C4-2B (cell line): Measurements from ENCODE around the gene EIF1.
"Not testable (repeated sequence)": the region's sequence is repeated elsewhere in the genome, so short reads cannot be mapped to it uniquely, and the experiment has no call there.

ENCODE experiments used
- H3K27ac ChIP-seq: fragments of 450-650 bp; 2 replicates; pipeline ENCODE4 v1.5.1; 2017
- ZFX ChIP-seq: fragments of 450-650 bp; IDR thresholded peaks from 2 replicates; pipeline ENCODE4 v1.6.1; 2017
- TF ChIP-seq, protein P1 (sequence below): fragments of 450-650 bp; conservative IDR thresholded peaks from 2 replicates; pipeline ENCODE4 v1.5.1; 2017; ENCODE audit warnings: mild to moderate bottlenecking

Gene EIF1

DNA sequence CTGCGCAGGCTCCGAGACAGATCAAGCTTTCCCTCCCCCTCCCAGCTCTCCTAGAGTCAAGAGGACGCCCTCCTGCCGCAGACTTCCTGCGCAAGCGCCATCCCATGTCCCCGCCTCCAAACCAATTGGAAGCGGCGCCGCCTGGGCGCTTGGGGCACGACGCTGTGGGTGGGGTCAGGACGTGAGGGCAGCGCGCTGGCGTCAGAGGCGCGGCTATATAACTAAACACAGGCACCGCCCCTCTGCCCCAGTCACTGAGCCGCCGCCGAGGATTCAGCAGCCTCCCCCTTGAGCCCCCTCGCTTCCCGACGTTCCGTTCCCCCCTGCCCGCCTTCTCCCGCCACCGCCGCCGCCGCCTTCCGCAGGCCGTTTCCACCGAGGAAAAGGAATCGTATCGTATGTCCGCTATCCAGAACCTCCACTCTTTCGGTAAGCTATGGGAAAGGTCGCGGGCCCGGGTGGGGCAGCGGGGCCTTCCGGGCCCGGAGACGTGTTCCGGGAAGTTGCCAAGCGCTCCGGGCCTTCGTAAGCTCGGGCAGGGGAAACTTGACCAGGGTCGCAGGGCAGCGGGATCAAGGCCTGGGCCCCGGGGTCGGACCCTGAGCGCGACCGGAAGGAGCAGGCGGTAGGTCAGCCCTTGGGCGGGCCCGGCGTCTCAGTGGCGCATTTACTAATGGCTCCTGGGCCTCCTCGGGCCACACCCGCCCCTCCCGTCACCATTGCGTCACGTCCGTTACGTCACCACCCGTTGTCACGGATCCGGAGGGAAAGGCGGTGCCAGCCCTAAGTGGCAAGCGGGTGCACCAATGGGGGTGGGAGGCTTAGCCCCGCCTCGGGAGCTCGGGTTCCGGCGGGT is at the start of gene EIF1:
Gene EIF1 (plus strand): TSS at position 245 of the 856 bp plus-strand sequence. CDS start 154 bp downstream, at position 399.
- peak within 1 kb of the TSS; percentile 94 for H3K27ac ChIP-seq
- peak; percentile 95 for TF ChIP-seq ZFX
- TF ChIP-seq, protein P1, sequence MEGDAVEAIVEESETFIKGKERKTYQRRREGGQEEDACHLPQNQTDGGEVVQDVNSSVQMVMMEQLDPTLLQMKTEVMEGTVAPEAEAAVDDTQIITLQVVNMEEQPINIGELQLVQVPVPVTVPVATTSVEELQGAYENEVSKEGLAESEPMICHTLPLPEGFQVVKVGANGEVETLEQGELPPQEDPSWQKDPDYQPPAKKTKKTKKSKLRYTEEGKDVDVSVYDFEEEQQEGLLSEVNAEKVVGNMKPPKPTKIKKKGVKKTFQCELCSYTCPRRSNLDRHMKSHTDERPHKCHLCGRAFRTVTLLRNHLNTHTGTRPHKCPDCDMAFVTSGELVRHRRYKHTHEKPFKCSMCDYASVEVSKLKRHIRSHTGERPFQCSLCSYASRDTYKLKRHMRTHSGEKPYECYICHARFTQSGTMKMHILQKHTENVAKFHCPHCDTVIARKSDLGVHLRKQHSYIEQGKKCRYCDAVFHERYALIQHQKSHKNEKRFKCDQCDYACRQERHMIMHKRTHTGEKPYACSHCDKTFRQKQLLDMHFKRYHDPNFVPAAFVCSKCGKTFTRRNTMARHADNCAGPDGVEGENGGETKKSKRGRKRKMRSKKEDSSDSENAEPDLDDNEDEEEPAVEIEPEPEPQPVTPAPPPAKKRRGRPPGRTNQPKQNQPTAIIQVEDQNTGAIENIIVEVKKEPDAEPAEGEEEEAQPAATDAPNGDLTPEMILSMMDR, result no peak

DNA sequence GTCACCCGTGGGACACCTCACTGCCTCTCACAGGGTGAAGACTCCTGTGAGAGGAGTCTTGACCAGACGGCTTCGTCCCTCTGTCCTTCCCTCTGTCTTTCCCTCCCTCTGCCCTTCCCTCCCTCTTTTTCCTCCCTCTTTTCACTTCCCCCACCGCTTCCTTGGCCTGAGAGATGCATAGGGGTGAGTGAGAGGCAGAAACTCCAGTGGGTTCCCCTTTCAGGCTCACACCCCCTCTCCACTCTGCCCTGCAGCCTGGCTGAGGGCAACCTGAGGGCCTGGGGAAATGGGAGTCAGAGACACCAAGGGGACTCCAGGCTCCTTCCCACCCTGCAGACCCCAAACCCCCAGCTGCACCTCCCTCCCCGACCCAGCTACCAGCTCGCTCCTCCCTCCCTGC is 49.7 kb upstream of the EIF1 start:
- no peak for TF ChIP-seq ZFX
- TF ChIP-seq, protein P1, result no peak
- H3K27ac ChIP-seq, result no peak overlapping the region

DNA sequence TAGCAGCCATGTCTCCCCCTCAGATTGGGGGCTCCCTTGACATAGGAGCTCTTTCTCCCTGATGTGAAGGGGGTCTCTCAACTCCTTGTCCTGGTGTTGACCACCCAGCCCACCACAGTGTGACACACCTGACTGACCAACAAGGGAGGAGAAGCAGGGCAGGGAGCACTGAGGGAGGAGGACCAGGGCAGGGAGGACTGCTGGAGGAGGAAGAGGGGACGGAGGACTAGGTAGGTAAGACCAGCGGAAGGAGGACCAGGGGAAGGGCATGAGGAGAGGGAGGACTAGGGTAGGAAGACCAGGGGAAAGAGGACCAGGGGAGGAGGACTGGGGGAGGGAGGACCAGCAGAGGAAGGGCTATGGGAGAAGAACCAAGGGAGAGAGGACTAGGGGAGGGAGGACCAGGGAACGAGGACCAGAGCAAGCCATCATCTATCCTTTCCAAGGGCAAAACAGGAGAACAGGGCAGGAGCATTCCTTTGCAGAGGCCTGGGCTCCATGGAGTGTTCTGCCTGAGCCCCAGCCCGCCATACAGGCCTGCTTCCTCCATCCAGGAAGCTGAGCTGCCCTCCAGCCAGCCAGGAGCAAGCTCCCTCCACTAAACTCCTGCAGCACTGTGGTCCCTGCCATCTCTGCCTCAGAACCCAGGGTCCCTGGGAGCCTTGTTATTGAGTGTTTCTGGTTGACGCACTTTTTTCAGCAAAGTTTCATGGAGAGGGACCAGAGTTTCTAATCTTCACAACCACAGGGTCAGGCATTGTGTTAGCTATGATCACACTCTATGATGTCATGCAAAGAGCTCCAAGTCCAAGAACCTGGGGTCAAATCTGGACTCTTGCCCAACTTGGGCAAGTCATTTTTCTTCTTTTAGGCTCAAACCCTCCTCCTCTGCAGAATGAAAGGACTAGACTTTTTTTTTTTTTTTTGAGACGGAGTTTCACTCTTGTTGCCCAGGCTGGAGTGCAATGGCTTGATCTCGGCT is 48.9 kb upstream of the EIF1 start:
- H3K27ac ChIP-seq, result no peak overlapping the region
- TF ChIP-seq, protein P1, result no peak
- TF ChIP-seq ZFX, result no peak

GRCh38 chr17:41640596-41640995 is 48.1 kb upstream of the EIF1 start:
- not testable (repeated sequence) for H3K27ac ChIP-seq

DNA sequence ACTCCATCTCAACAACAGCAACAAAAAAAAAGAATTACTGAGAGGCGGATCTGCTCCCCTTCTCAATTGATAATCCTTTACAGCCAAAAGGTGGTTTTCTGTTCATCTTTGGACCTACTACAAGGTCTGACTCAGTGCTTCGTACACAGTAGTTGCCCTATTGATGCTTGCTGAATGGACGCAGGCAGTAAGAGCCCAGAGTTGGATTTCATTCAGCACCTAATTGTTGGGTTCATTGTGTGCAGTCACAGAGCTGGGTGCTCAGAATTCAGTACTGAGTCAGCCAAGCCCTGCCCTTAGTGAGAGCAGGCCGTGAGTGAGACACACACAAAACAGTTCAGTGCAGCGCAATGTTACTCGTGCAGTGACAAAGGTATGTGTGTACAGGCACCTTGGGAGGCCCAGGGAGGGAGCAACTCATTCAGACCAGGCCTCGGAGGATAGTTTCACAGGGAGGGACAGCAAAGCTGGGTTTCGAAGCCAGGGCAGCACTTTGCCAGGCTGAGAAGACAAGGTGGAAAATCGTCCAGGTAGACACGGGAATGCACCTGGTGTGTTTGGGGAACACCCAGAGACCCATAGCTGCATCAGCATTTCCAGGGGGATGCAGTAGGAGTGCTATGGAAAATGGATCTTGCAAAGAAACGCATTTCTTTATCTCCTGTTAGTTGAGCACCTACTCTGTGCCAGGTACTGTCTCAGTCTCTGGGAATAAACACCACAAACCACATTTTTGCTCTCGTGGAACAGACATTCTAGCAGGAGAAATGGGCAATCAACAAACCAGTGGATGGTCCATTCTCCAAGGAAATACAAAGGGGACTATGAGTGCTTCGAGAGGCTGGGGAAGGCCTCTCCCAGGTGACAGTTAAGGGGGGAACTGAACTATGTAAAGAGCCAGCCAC is 46.2 kb upstream of the EIF1 start:
- no peak overlapping the region for H3K27ac ChIP-seq
- no peak for TF ChIP-seq ZFX
- TF ChIP-seq, protein P1, result no peak

DNA sequence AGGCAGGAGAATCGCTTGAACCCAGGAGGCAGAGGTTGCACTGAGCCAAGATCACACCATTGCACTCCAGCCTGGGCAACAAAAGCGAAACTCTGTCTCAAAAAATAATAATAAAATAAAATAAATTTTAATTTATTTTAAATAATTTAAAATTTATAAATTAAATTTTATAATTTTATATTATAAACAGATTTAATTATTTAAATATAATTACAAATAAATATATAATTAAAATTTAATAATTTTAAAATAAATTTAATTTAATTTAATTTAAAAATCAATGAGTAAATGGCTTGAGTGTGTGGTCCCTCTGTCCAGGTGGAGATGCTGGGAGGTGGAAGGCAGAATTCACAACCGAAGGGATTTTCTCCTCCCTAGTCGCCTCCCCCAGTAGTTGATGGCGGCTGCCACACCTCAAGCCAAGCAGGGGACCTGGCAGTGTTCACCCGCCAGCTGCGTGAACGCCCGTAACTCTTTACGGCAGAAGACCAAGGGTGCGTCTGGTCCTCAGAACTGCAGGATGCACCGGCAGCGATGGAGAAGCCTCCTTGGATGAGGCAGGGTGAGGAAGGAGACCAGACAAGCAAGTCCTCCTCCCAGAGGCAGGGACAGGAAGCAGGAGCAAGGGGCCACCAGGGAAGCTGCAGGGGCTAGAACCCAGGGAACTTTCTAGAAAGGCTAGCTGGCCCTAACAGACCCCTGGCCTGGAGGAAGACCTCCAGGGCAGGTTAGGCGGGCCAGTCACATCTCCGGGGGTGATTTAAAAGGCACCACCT is 41.5 kb upstream of the EIF1 start:
- peak overlapping the region; percentile 5; the same call in 1 of the 2 replicates for H3K27ac ChIP-seq
- no peak for TF ChIP-seq ZFX
- TF ChIP-seq, protein P1, result no peak
